Tibial nerve (tissue), 4 donors: ENCODE results near the gene BCKDHB. TPM values are rescaled to one million over a fixed set of nuclear protein-coding genes. Genes with fewer than 3 reads are reported as not detected.

ENCODE experiments used
- DNase-seq, 2 donors: peaks; one replicate each; pipeline ENCODE4 v3.0.0-alpha.2; 2019; ENCODE audit warnings: low spot score in 2 of 2
- H3K27ac ChIP-seq, 4 donors: fragments of 200-600 bp; sonication (generic) in 3 of 4; one replicate each; pipeline ENCODE4 v1.5.1; 2017 to 2019; ENCODE audit warnings: mild to moderate bottlenecking in 1 of 4
- H3K27me3 ChIP-seq, 2 donors: fragments of 200-600 bp; sonication (generic) in 1 of 2; one replicate each; pipeline versions ENCODE4 v1.5.1 to v1.6.0; 2017 to 2019
- H3K36me3 ChIP-seq, 3 donors: fragments of 200-600 bp; sonication (generic); one replicate each; pipeline ENCODE4 v1.5.1; 2018 to 2019
- H3K4me1 ChIP-seq, 4 donors: fragments of 200-600 bp; sonication (generic) in 3 of 4; one replicate each; pipeline ENCODE4 v1.5.1; 2017 to 2019
- H3K4me3 ChIP-seq, 4 donors: fragments of 200-600 bp; sonication (generic) in 3 of 4; one replicate each; pipeline ENCODE4 v1.5.1; 2017 to 2019; ENCODE audit warnings: mild to moderate bottlenecking in 1 of 4, moderate library complexity in 1 of 4
- H3K9me3 ChIP-seq, 4 donors: fragments of 200-600 bp; sonication (generic) in 3 of 4; one replicate each; pipeline ENCODE4 v1.5.1; 2017 to 2019
- EP300 ChIP-seq, 2 donors: sonication (generic); formaldehyde crosslinking; IDR thresholded peaks; one replicate each; pipeline ENCODE4 v1.6.1; 2017; ENCODE audit warnings: antibody characterized with exemption in 2 of 2, mild to moderate bottlenecking in 1 of 2
- POLR2A ChIP-seq, 2 donors: fragments of 450-650 bp; IDR thresholded peaks; one replicate each; pipeline ENCODE4 v1.6.1; 2017; ENCODE audit warnings: antibody characterized with exemption in 2 of 2, mild to moderate bottlenecking in 2 of 2, moderate library complexity in 2 of 2
- WGBS, 2 donors: methylation state at CpG; one replicate each; pipeline ENCODE4 v1.1.5; 2018; 5-methylcytosine and 5-hydroxymethylcytosine counted together
- total RNA-seq, 4 donors: library from RNA; depleted of rRNA; stranded (reverse); fragments of >200 nt; gene quantifications; one replicate each; pipeline ENCODE4 v1.1.0, GENCODE V29; 2016
- TF ChIP-seq, protein P1 (sequence below), 5 experiments: fragments of 200-600 bp in 3 of 5; fragments of 450-650 bp in 2 of 5; sonication (generic) in 3 of 5; IDR thresholded peaks; one replicate each; pipeline ENCODE4 v1.5.1; 2016 to 2019; ENCODE audit warnings: antibody characterized with exemption in 5 of 5, mild to moderate bottlenecking in 3 of 5, moderate library complexity in 2 of 5

The BCKDHB gene
- total RNA-seq, 4 donors from 2014 or later, result 13.5 to 28.7 (median 23.4) TPM

DNA sequence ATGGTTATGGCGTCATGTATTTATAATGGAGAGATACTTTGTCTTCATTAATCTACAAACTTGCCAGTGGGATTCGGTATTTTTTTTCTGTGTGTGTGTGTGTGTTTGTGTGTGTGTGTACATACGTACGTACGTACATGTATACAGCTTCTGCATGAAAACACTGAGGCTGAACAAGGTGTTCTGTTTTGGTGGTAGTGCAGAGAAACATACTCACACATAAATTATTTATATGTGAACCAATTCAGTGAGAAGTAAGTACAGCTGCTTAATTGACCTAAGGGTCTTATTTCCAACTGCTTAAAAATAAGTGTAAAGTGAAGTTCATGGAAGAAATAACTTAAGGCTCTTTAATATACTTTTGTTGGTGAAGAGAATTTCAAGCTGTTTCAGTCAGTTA, 234.2 kb downstream of the BCKDHB start:
- Histone ChIP-seq H3K9me3 (no peaks in the 10 kb centered on the region), H3K4me3 (no peak overlapping the region), H3K36me3 (no peaks in the 10 kb centered on the region), H3K27ac (no peak overlapping the region), H3K4me1 (peaks cover 0 to 15% (median under 1%) of the 10 kb centered on the region in 4 donors), H3K27me3 (no peaks in the 10 kb centered on the region)
- no peak for DNase-seq
- TF ChIP-seq POLR2A (IDR thresholded peaks at IDR 0.05) (no peak), EP300 (IDR thresholded peaks at IDR 0.05) (no peak)
- TF ChIP-seq, protein P1, sequence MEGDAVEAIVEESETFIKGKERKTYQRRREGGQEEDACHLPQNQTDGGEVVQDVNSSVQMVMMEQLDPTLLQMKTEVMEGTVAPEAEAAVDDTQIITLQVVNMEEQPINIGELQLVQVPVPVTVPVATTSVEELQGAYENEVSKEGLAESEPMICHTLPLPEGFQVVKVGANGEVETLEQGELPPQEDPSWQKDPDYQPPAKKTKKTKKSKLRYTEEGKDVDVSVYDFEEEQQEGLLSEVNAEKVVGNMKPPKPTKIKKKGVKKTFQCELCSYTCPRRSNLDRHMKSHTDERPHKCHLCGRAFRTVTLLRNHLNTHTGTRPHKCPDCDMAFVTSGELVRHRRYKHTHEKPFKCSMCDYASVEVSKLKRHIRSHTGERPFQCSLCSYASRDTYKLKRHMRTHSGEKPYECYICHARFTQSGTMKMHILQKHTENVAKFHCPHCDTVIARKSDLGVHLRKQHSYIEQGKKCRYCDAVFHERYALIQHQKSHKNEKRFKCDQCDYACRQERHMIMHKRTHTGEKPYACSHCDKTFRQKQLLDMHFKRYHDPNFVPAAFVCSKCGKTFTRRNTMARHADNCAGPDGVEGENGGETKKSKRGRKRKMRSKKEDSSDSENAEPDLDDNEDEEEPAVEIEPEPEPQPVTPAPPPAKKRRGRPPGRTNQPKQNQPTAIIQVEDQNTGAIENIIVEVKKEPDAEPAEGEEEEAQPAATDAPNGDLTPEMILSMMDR (IDR thresholded peaks at IDR 0.05), result no peak
- WGBS, 2 donors, result 72 to 77% methylated on average over 5 of the region's 5 CpGs

DNA sequence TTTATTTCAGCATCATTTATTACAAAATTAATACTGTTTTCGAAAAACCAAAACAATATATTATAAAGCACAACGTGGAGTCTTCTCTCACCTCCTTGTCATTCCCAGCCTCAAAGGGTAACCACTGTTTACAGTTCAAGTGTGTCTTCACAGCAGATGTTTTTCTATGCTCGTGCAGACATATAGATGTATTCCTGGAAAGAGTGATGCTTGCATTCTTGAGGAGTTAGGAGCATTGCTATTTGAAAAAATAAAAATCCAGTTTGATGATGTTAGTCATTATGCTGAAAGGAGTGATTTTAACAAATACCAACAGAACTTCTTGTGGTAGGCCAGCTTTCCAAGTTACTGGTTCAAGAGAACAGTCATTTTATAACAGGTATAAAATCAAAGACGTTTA, 234.9 kb downstream of the BCKDHB start:
- WGBS, 2 donors, result 27 to 33% methylated on average over 4 of the region's 4 CpGs
- Histone ChIP-seq H3K36me3 (no peaks in the 10 kb centered on the region), H3K4me3 (no peak overlapping the region), H3K9me3 (no peaks in the 10 kb centered on the region), H3K4me1 (peaks cover 0 to 10% (median 0%) of the 10 kb centered on the region in 4 donors), H3K27ac (no peak overlapping the region), H3K27me3 (no peaks in the 10 kb centered on the region)
- no peak for DNase-seq
- TF ChIP-seq EP300 (IDR thresholded peaks at IDR 0.05), result no peak
- TF ChIP-seq, protein P1 (IDR thresholded peaks at IDR 0.05), result no peak
- no peak for TF ChIP-seq POLR2A (IDR thresholded peaks at IDR 0.05)

DNA sequence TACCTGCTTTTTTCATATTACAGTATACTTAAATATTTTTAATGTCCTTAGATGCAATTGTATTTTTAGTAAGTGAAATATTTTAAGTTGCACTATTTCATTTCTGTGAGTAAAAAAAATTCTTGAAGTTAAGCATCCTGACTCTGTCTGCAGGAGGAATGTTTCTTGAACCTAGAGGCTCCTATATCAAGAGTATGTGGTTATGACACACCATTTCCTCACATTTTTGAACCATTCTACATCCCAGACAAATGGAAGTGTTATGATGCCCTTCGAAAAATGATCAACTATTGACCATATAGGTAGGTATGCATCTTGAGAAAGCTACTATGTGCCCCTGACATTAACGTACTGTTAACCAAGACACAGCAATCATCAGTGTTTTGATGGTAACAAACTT, 237.0 kb downstream of the BCKDHB start:
- Histone ChIP-seq H3K9me3 (no peaks in the 10 kb centered on the region), H3K36me3 (no peaks in the 10 kb centered on the region), H3K4me3 (no peak overlapping the region), H3K27ac (no peak overlapping the region), H3K27me3 (no peaks in the 10 kb centered on the region), H3K4me1 (no peaks in the 10 kb centered on the region)
- DNase-seq, result no peak
- WGBS, 2 donors, result 93 to 99% methylated on average over 2 of the region's 2 CpGs
- TF ChIP-seq POLR2A (IDR thresholded peaks at IDR 0.05) (no peak), EP300 (IDR thresholded peaks at IDR 0.05) (no peak)
- TF ChIP-seq, protein P1 (IDR thresholded peaks at IDR 0.05), result no peak

DNA sequence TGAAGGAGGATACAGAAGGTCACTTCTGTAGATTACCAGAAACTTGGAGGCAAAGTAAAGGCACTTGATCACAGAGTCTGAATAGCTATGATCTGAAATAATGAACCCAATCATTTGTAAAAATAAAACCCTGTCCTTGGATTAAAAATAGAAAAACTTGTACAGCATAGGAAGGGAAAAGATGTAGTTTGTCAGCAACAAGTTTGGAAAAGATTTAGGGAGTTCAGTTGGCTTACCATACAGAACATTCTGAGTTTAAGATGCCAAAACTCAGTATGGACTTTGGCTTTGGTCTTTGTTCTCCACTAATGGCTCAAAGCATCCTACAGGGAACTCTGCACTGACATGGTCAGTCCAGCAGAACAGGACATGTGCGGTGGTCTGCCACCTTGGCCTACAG, 240.6 kb downstream of the BCKDHB start:
- WGBS, 2 donors, result 80 to 91% methylated on average over 1 of the region's 1 CpG
- no peaks in the 10 kb centered on the region for H3K4me1 ChIP-seq
- TF ChIP-seq EP300 (IDR thresholded peaks at IDR 0.05), result no peak
- no peak for TF ChIP-seq POLR2A (IDR thresholded peaks at IDR 0.05)
- TF ChIP-seq, protein P1 (IDR thresholded peaks at IDR 0.05), result no peak
- no peaks in the 10 kb centered on the region for H3K9me3 ChIP-seq
- DNase-seq, result no peak
- no peak overlapping the region for H3K27ac ChIP-seq
- H3K4me3 ChIP-seq, result no peak overlapping the region
- no peaks in the 10 kb centered on the region for H3K36me3 ChIP-seq
- no peaks in the 10 kb centered on the region for H3K27me3 ChIP-seq

DNA sequence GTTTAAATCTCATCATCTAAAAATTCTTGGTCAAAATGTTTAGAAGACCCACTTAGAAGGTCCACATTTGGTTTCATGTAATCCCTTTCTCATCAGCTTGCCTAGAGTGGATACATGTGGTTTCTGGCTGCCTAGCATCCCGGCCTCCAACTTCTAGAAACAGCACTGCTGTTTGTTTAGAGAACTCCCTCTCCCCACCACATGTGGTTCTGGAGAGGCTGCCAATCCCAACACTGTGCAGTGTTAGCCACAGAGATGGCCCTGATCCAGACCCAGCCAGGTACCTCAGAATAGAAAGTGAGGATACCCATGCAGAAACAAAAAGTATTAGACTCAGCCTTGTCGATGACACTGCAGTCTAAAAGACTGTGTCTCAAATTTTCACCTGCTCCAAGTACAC, 241.8 kb downstream of the BCKDHB start:
- no peak for DNase-seq
- Histone ChIP-seq H3K27ac (no peak overlapping the region), H3K27me3 (no peaks in the 10 kb centered on the region), H3K4me1 (no peaks in the 10 kb centered on the region), H3K9me3 (no peaks in the 10 kb centered on the region), H3K36me3 (no peaks in the 10 kb centered on the region), H3K4me3 (no peak overlapping the region)
- TF ChIP-seq POLR2A (IDR thresholded peaks at IDR 0.05) (no peak), EP300 (IDR thresholded peaks at IDR 0.05) (no peak)
- TF ChIP-seq, protein P1 (IDR thresholded peaks at IDR 0.05), result no peak
- WGBS, 2 donors, result 83 to 87% methylated on average over 2 of the region's 2 CpGs
